Uterus (tissue), 4 donors: ENCODE data around the gene CD4. TPM values are rescaled to one million over a fixed set of nuclear protein-coding genes. Genes with fewer than 3 reads are reported as not detected.

Experiments
- DNase-seq, 2 donors: peaks; one replicate each; pipeline ENCODE4 v3.0.0-alpha.2; 2019 to 2020
- H3K27ac ChIP-seq, 2 donors: fragments of 200-600 bp; sonication (generic); 1 replicate in 1 of 2; 2 replicates in 1 of 2; pipeline ENCODE4 v1.5.1; 2016 to 2018
- H3K27me3 ChIP-seq, 2 donors: fragments of 200-600 bp; sonication (generic); one replicate each; pipeline ENCODE4 v1.5.1; 2018 to 2019; ENCODE audit warnings: control low read depth in 1 of 2
- H3K36me3 ChIP-seq, 2 donors: fragments of 200-600 bp; sonication (generic); one replicate each; pipeline ENCODE4 v1.5.1; 2019; ENCODE audit warnings: control low read depth in 1 of 2
- H3K4me1 ChIP-seq, 2 donors: fragments of 200-600 bp; sonication (generic); one replicate each; pipeline ENCODE4 v1.5.1; 2018 to 2019; ENCODE audit warnings: control low read depth in 1 of 2
- H3K4me3 ChIP-seq, 2 donors: fragments of 200-600 bp; sonication (generic); 1 replicate in 1 of 2; 2 replicates in 1 of 2; pipeline ENCODE4 v1.5.1; 2018 to 2019; ENCODE audit warnings: mild to moderate bottlenecking in 1 of 2
- H3K9me3 ChIP-seq, 2 donors: fragments of 200-600 bp; sonication (generic); one replicate each; pipeline ENCODE4 v1.5.1; 2019; ENCODE audit warnings: control low read depth in 1 of 2
- POLR2A ChIP-seq, 2 donors: fragments of 450-650 bp; IDR thresholded peaks; one replicate each; pipeline ENCODE4 v1.6.1; 2016; ENCODE audit warnings: antibody characterized with exemption in 2 of 2, mild to moderate bottlenecking in 1 of 2, moderate library complexity in 1 of 2
- intact Hi-C: fragments of 100-400 bp; cut with DNase I; formaldehyde crosslinking; loops from one replicate; pipeline ENCODE4 v1.15.1; 2023; ENCODE audit warnings: low total_unique reads
- total RNA-seq, 4 donors: library from RNA; depleted of rRNA in 3 of 4; stranded (reverse); fragments of >200 nt in 3 of 4; gene quantifications; one replicate each; pipeline versions ENCODE4 v1.1.0 to v1.2.4, GENCODE V29; 2014 to 2023
- TF ChIP-seq, protein P1 (sequence below), 4 experiments: fragments of 200-600 bp in 2 of 4; fragments of 450-650 bp in 2 of 4; sonication (generic) in 2 of 4; IDR thresholded peaks; one replicate each; pipeline ENCODE4 v1.5.1; 2016 to 2019; ENCODE audit warnings: antibody characterized with exemption in 4 of 4, mild to moderate bottlenecking in 2 of 4, moderate library complexity in 1 of 4
- donor health status: DM: yes; HTN: yes; CAD: no.

The CD4 gene
- total RNA-seq, 4 donors from 2014 or later: 1.0 to 24.3 (median 10.4) TPM

DNA sequence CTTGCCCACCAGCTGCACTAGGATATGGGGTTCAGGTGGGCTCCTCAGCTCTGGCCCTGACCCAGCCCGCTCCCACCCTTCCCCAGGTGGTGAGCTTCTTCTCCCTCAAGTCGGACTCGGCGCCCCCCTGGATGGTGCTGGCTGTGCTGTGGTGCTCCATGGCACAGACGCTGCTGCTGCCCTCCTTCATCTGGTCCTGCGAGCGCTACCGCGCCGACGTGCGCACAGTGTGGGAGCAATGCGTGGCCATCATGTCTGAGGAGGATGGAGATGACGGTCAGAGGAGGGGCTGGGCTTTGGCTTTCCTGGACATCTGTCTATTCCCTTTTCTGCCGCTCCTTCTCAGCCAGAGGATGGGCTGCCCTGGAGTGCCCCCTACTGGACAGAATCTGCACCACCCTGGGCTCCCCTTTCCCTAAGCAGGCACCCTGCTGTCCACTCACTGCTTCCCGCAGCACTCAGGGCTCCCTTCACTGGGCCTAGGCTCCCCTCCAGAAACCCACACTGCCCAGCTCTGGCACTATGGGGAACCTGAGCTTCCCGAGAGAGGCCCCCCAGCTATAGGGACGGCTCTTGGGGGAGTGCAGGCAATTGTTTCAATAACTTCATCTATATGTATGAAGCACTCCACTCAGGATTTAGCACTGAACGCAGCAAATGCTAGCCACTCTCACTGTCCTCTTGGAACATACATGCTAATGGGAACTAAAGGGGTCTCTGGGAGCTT, 36.2 kb downstream of the CD4 start:
- TF ChIP-seq, protein P1, sequence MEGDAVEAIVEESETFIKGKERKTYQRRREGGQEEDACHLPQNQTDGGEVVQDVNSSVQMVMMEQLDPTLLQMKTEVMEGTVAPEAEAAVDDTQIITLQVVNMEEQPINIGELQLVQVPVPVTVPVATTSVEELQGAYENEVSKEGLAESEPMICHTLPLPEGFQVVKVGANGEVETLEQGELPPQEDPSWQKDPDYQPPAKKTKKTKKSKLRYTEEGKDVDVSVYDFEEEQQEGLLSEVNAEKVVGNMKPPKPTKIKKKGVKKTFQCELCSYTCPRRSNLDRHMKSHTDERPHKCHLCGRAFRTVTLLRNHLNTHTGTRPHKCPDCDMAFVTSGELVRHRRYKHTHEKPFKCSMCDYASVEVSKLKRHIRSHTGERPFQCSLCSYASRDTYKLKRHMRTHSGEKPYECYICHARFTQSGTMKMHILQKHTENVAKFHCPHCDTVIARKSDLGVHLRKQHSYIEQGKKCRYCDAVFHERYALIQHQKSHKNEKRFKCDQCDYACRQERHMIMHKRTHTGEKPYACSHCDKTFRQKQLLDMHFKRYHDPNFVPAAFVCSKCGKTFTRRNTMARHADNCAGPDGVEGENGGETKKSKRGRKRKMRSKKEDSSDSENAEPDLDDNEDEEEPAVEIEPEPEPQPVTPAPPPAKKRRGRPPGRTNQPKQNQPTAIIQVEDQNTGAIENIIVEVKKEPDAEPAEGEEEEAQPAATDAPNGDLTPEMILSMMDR (IDR thresholded peaks at IDR 0.05): peak; percentile 85 to 93 (median 90)
- TF ChIP-seq POLR2A (IDR thresholded peaks at IDR 0.05): peak in 1 of 2 donors; percentile 29
- Histone ChIP-seq H3K27ac (peak overlapping the region; percentile 90 to 97), H3K4me1 (peaks cover 5 to 6% of the 10 kb centered on the region in 2 donors), H3K27me3 (peaks cover 0 to 4% of the 10 kb centered on the region in 2 donors), H3K4me3 (peak overlapping the region; percentile 13 to 18), H3K9me3 (no peaks in the 10 kb centered on the region), H3K36me3 (no peaks in the 10 kb centered on the region)
- DNase-seq: peak; percentile 88 to 89
- intact Hi-C loops: loop anchor here (10.0 kb wide), 1 partner anchor 71 kb away; the partner anchor contains the start of gene MLF2

DNA sequence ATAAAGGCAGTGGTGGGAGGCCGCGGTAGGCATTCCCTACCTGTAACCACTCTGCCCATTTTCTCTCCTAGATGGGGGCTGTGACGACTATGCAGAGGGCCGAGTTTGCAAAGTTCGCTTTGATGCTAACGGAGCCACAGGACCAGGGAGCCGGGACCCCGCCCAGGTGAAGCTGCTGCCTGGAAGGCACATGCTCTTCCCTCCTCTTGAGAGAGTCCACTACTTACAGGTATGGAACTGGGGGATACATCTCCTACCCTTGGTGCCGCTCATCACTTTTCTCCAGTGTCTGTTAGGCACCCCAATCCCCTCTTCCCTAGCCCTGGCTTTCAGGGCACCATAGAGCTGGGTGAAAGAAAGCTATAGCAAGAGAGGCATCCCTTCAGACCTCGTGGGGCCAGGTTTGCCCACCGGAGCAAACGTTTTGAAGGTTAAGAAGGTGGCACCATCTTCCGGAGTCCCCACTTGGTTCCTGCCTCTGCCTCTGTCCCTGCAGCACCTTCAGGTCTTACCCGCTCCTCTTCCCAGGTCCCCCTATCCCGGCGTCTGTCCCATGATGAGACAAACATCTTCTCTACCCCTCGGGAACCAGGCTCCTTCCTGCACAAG, 36.9 kb downstream of the CD4 start:
- intact Hi-C loops: loop anchor here (10.0 kb wide), 1 partner anchor 71 kb away; the partner anchor contains the start of gene MLF2
- DNase-seq: no peak
- TF ChIP-seq, protein P1 (IDR thresholded peaks at IDR 0.05): no peak
- TF ChIP-seq POLR2A (IDR thresholded peaks at IDR 0.05): no peak
- Histone ChIP-seq H3K36me3 (no peaks in the 10 kb centered on the region), H3K9me3 (no peaks in the 10 kb centered on the region), H3K27me3 (peaks cover 0 to 4% of the 10 kb centered on the region in 2 donors), H3K4me1 (peaks cover 5 to 6% of the 10 kb centered on the region in 2 donors), H3K4me3 (no peak overlapping the region), H3K27ac (peak overlapping the region; percentile 90 to 97)

DNA sequence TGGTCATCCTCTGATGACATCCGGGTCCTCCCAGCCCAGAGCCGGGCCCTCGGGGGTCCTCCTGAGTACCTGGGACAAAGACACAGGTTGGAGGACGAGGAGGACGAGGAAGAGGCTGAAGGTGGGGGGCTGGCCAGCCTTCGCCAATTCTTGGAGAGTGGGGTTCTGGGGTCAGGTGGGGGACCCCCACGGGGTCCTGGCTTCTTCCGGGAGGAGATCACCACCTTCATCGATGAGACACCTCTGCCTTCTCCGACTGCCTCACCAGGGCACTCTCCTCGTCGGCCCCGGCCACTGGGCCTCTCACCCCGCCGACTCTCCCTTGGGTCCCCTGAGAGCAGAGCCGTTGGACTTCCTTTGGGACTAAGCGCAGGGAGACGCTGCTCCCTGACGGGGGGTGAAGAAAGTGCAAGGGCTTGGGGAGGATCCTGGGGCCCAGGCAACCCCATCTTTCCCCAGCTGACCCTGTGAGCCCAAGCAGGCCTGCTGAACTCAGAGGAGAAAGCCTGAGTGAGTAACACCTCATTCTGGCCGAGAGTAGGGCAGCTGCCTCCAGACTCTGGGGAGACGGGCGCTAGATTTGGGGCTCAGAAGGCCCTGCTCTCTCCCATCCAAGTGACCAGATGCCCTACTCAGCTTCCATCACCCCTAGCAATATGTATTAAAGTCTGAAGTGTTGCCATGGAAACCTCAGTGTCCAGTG, 37.6 kb downstream of the CD4 start:
- Histone ChIP-seq H3K36me3 (no peaks in the 10 kb centered on the region), H3K4me3 (no peak overlapping the region), H3K9me3 (no peaks in the 10 kb centered on the region), H3K27ac (peak overlapping the region; percentile 90 to 97), H3K27me3 (peaks cover 0 to 3% of the 10 kb centered on the region in 2 donors), H3K4me1 (peaks cover 5 to 6% of the 10 kb centered on the region in 2 donors)
- TF ChIP-seq POLR2A (IDR thresholded peaks at IDR 0.05): no peak
- TF ChIP-seq, protein P1 (IDR thresholded peaks at IDR 0.05): no peak
- intact Hi-C loops: loop anchor here (10.0 kb wide), 1 partner anchor 72 kb away; the partner anchor contains the start of gene MLF2
- DNase-seq: no peak

DNA sequence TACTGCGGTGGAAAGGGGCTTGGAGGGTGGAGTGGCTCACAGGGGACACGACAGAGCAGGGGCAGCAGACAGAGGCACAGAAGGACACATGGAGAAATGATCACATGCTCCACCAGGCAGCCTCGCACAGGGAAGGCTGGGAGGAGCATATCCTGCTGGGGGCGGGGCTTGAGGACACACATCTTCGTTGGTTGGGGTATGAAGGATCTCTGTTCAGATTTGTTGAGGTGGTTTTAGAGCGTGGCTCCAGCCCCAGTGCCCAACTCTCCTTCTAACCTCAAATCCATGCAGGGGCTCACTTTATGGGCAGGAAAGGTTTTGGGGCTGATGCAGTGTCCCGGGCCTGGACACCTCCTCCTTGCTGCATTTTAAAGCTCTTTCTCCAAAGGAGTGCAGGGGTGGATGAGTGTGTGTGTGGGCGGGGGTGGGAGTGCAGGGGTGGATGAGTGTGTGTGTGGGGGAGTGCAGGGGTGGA, 38.1 kb downstream of the CD4 start:
- Histone ChIP-seq H3K27ac (peak overlapping the region; percentile 90 to 97), H3K27me3 (no peaks in the 10 kb centered on the region), H3K36me3 (no peaks in the 10 kb centered on the region), H3K9me3 (no peaks in the 10 kb centered on the region), H3K4me1 (peaks cover 5 to 6% of the 10 kb centered on the region in 2 donors), H3K4me3 (peak overlapping the region in 1 of 2 donors; percentile 96)
- intact Hi-C loops: loop anchor here (10.0 kb wide), 1 partner anchor 73 kb away; the partner anchor contains the start of gene MLF2
- TF ChIP-seq, protein P1 (IDR thresholded peaks at IDR 0.05): no peak
- TF ChIP-seq POLR2A (IDR thresholded peaks at IDR 0.05): peak; percentile 21 to 40
- peak; percentile 92 to 95 for DNase-seq
